HepG2 (cell line): Measurements from ENCODE around the gene MKS1. TPM values are rescaled to one million over a fixed set of nuclear protein-coding genes. Genes with fewer than 3 reads are reported as not detected.

Experiments
- ATAC-seq: fragments of 200-7000 bp; cut with Tn5 transposase; 3 replicates; pipeline ENCODE4 v1.9.1; 2020; ENCODE audit warnings: mild to moderate bottlenecking, moderate library complexity
- BruUV-seq: library from RNA; stranded (reverse); fragments of 400-500 nt; replicated peaks from 2 replicates; lab custom pipeline; 2021; lab: Mats Ljungman, UMichigan
- CTCF ChIA-PET: fragments of 300-600 bp; formaldehyde crosslinking; extraction: SDS; loops from one replicate; lab custom pipeline; 2021; ENCODE audit warnings: low total read pairs, inconsistent platforms, low intra/inter-chr PET ratio; lab: Yijun Ruan, JAX
- POLR2A ChIA-PET: fragments of 350-600 bp; sonication (Branson Sonifier 250); formaldehyde crosslinking; loops from one replicate; lab custom pipeline; 2020; ENCODE audit warnings: antibody characterized with exemption, inconsistent platforms; lab: Yijun Ruan, JAX
- DNase-seq: peaks from one replicate; pipeline ENCODE4 v3.0.0-alpha.2; 2015; ENCODE audit warnings: low spot score
- FAIRE-seq: peaks from 3 replicates; lab custom pipeline; 2011; peaks lifted over from hg19 to GRCh38; lab: Jason Lieb, UNC
- H2AFZ ChIP-seq: one replicate; pipeline ENCODE4 v1.6.1; 2011; ENCODE audit warnings: low read length, inconsistent platforms
- H3K27ac ChIP-seq: fragments of 300-600 bp; 3 replicates; pipeline ENCODE4 v1.8.0; 2011; ENCODE audit warnings: mixed run types, mild to moderate bottlenecking, mixed read lengths, low read length, inconsistent platforms; ENCODE audit not compliant: insufficient read depth; ENCODE audit errors: extremely low read length
- H3K27me3 ChIP-seq, 2 experiments: fragments of 200-600 bp in 1 of 2; 2 replicates in 1 of 2; 3 replicates in 1 of 2; pipeline versions ENCODE4 v1.6.0 to v1.8.0; 2011; ENCODE audit warnings: low read length in 2 of 2, mild to moderate bottlenecking in 2 of 2, moderate library complexity in 2 of 2, inconsistent platforms in 1 of 2; ENCODE audit not compliant: insufficient read depth in 2 of 2, control insufficient read depth in 1 of 2
- H3K36me3 ChIP-seq, 2 experiments: fragments of 200-600 bp in 1 of 2; replicated peaks in 1 of 2; 2 replicates in 1 of 2; 3 replicates in 1 of 2; pipeline versions ENCODE4 v1.5.1 to v1.8.0; 2011; ENCODE audit warnings: low read length in 2 of 2, inconsistent platforms in 1 of 2; ENCODE audit not compliant: insufficient read depth in 2 of 2, control insufficient read depth in 1 of 2
- H3K4me1 ChIP-seq: 2 replicates; pipeline ENCODE4 v1.5.1; 2012; ENCODE audit warnings: low read length, inconsistent platforms; ENCODE audit not compliant: insufficient read depth
- H3K4me2 ChIP-seq: 2 replicates; pipeline ENCODE4 v1.6.0; 2011; ENCODE audit warnings: low read depth, low read length, inconsistent platforms
- H3K4me3 ChIP-seq, 3 experiments: fragments of 200-600 bp in 1 of 3; sonication (generic), shearing (Covaris generic) in 1 of 3; replicated peaks in 1 of 3; 2 replicates each; pipeline ENCODE4 v1.5.1; 2011 to 2016; ENCODE audit warnings: low read length in 3 of 3, inconsistent platforms in 2 of 3, low read depth in 2 of 3, mild to moderate bottlenecking in 2 of 3, control low read depth in 1 of 3, mixed read lengths in 1 of 3; ENCODE audit not compliant: insufficient read depth in 1 of 3
- H3K79me2 ChIP-seq: one replicate; pipeline ENCODE4 v1.6.1; 2011; ENCODE audit warnings: low read length, inconsistent platforms; ENCODE audit not compliant: insufficient read depth
- H3K9ac ChIP-seq: 2 replicates; pipeline ENCODE4 v1.6.0; 2011; ENCODE audit warnings: mild to moderate bottlenecking, low read depth, low read length, inconsistent platforms; ENCODE audit not compliant: insufficient read depth
- H3K9me3 ChIP-seq: 2 replicates; pipeline ENCODE4 v1.5.1; 2012; ENCODE audit warnings: mild to moderate bottlenecking, low read length
- H4K20me1 ChIP-seq: 2 replicates; pipeline ENCODE4 v1.6.0; 2011; ENCODE audit warnings: inconsistent platforms, mild to moderate bottlenecking, low read length, moderate library complexity; ENCODE audit not compliant: insufficient read depth
- CBX5 ChIP-seq: sonication (generic); formaldehyde crosslinking; IDR thresholded peaks from 2 replicates; pipeline ENCODE4 v1.4.0; 2020; ENCODE audit warnings: missing genetic modification reagents, borderline replicate concordance
- DR1 ChIP-seq: sonication (generic); formaldehyde crosslinking; IDR thresholded peaks from 2 replicates; pipeline ENCODE4 v1.8.0; 2021; ENCODE audit warnings: mild to moderate bottlenecking, missing genetic modification reagents, inconsistent platforms
- HNF4A ChIP-seq: sonication (generic); formaldehyde crosslinking; IDR thresholded peaks from 2 replicates; pipeline ENCODE4 v1.4.0; 2020; ENCODE audit warnings: missing genetic modification reagents
- JUN ChIP-seq: sonication (generic); formaldehyde crosslinking; IDR thresholded peaks from 2 replicates; pipeline ENCODE4 v1.4.0; 2020; ENCODE audit warnings: mild to moderate bottlenecking, missing genetic modification reagents
- KDM4B ChIP-seq: sonication (generic); formaldehyde crosslinking; IDR thresholded peaks from 2 replicates; pipeline ENCODE4 v1.4.0; 2020; ENCODE audit warnings: missing genetic modification reagents
- MIER2 ChIP-seq: IDR thresholded peaks from 2 replicates; pipeline ENCODE4 v1.6.1; 2016; ENCODE audit warnings: missing biosample characterization, missing genetic modification reagents
- PCBP2 ChIP-seq: fragments of 200-400 bp; formaldehyde crosslinking; optimal IDR thresholded peaks from 2 replicates; pipeline ENCODE3; 2018; ENCODE audit warnings: low read length, low read depth; ENCODE audit not compliant: poor library complexity, severe bottlenecking
- POLR2AphosphoS5 ChIP-seq: IDR thresholded peaks from 2 replicates; pipeline ENCODE4 v1.6.1; 2012; ENCODE audit warnings: low read depth, low read length
- RFXAP ChIP-seq: sonication (generic); formaldehyde crosslinking; IDR thresholded peaks from 2 replicates; pipeline ENCODE4 v1.4.0; 2020; ENCODE audit warnings: missing genetic modification reagents, borderline replicate concordance
- SRSF9 ChIP-seq: fragments of 200-400 bp; formaldehyde crosslinking; IDR thresholded peaks from 2 replicates; pipeline ENCODE4 v1.6.1; 2018; ENCODE audit warnings: borderline replicate concordance, mild to moderate bottlenecking, low read depth, low read length; ENCODE audit not compliant: insufficient read depth, poor library complexity, severe bottlenecking
- TOE1 ChIP-seq: sonication (generic); formaldehyde crosslinking; IDR thresholded peaks from 2 replicates; pipeline ENCODE4 v1.4.0; 2020; ENCODE audit warnings: mild to moderate bottlenecking, missing genetic modification reagents
- TSC22D2 ChIP-seq: sonication (generic); formaldehyde crosslinking; IDR thresholded peaks from 2 replicates; pipeline ENCODE4 v1.5.1; 2020; ENCODE audit warnings: missing genetic modification reagents, mild to moderate bottlenecking, borderline replicate concordance
- ZC3H4 ChIP-seq: sonication (generic); formaldehyde crosslinking; IDR thresholded peaks from 2 replicates; pipeline ENCODE4 v1.4.0; 2020; ENCODE audit warnings: missing genetic modification reagents, borderline replicate concordance
- ZKSCAN5 ChIP-seq: sonication (generic); formaldehyde crosslinking; IDR thresholded peaks from 2 replicates; pipeline ENCODE4 v1.5.1; 2020; ENCODE audit warnings: mild to moderate bottlenecking, missing genetic modification reagents
- ZNF264 ChIP-seq: sonication (generic); formaldehyde crosslinking; IDR thresholded peaks from 2 replicates; pipeline ENCODE4 v1.4.0; 2020; ENCODE audit warnings: missing genetic modification reagents
- ZNF432 ChIP-seq: sonication (generic); formaldehyde crosslinking; IDR thresholded peaks from 2 replicates; pipeline ENCODE4 v1.5.0; 2020; ENCODE audit warnings: missing genetic modification reagents, mild to moderate bottlenecking, borderline replicate concordance
- ZNF850 ChIP-seq: sonication (generic); formaldehyde crosslinking; conservative IDR thresholded peaks from 2 replicates; pipeline ENCODE4 v1.9.0; 2021; ENCODE audit warnings: mild to moderate bottlenecking, missing genetic modification reagents
- WGBS: methylation state at CpG from one replicate; pipeline ENCODE4 v1.1.6; 2017; ENCODE audit warnings: low lambda C conversion rate; 5-methylcytosine and 5-hydroxymethylcytosine counted together
- in situ Hi-C: cut with HindIII; loops from 2 replicates; pipeline ENCODE4 v1.10.0; 2017; ENCODE audit warnings: low pct_unique_long_range_greater_than_20kb; ENCODE audit not compliant: extremely low pct_ligation_motif_present
- intact Hi-C: fragments of 100-400 bp; cut with micrococcal nuclease; formaldehyde crosslinking; loops from one replicate; pipeline ENCODE4 v1.10.0; 2022; ENCODE audit not compliant: unreplicated experiment
- polyA plus RNA-seq, 8 experiments: library from polyadenylated mRNA; depleted of rRNA in 3 of 8; stranded (reverse) in 7 of 8; unstranded in 1 of 8; fragments of >200 nt; fragmentation: Illumina TruSeq in 4 of 8; extraction: Trizol in 4 of 8; gene quantifications; 2 replicates each; pipeline versions ENCODE4 v1.2.1 to v1.2.3, GENCODE V29; 2011 to 2016; ENCODE audit warnings: low read depth in 4 of 8, missing spikeins in 1 of 8, mixed read lengths in 1 of 8; ENCODE audit not compliant: insufficient read depth in 1 of 8
- total RNA-seq, 5 experiments: library from RNA; depleted of rRNA; stranded (reverse); fragments of >200 nt; fragmentation: Illumina TruSeq; extraction: Trizol; gene quantifications; 2 replicates each; pipeline ENCODE4 v1.2.3, GENCODE V29; 2016; ENCODE audit warnings: low read depth in 1 of 5
- TF ChIP-seq, protein P1 (sequence below): sonication (generic); formaldehyde crosslinking; IDR thresholded peaks from 2 replicates; pipeline ENCODE4 v1.9.0; 2021; ENCODE audit warnings: missing genetic modification reagents, mild to moderate bottlenecking, borderline replicate concordance

The MKS1 gene
- total and polyA plus RNA-seq, 2 of the 13 experiments (the other 11 are each of a cell fraction or from before 2014, with no cell fraction given), result 16.1 to 26.3 TPM

- no peak overlapping the region for H2AFZ ChIP-seq
- FAIRE-seq, result no peak
- POLR2A ChIA-PET, result no interaction called here
- TF ChIP-seq TSC22D2 (CRISPR knock-in tag) (no peak), ZKSCAN5 (CRISPR knock-in tag) (no peak), ZNF850 (no peak), HNF4A (CRISPR knock-in tag) (no peak), POLR2AphosphoS5 (no peak), DR1 (CRISPR knock-in tag) (no peak), TOE1 (no peak), PCBP2 (no peak), CBX5 (CRISPR knock-in tag) (no peak), ZC3H4 (CRISPR knock-in tag) (no peak), MIER2 (CRISPR knock-in tag) (no peak), RFXAP (no peak), ZNF264 (CRISPR knock-in tag) (no peak), SRSF9 (no peak), KDM4B (CRISPR knock-in tag) (no peak), ZNF432 (CRISPR knock-in tag) (no peak), JUN (CRISPR knock-in tag) (no peak)
- TF ChIP-seq, protein P1, sequence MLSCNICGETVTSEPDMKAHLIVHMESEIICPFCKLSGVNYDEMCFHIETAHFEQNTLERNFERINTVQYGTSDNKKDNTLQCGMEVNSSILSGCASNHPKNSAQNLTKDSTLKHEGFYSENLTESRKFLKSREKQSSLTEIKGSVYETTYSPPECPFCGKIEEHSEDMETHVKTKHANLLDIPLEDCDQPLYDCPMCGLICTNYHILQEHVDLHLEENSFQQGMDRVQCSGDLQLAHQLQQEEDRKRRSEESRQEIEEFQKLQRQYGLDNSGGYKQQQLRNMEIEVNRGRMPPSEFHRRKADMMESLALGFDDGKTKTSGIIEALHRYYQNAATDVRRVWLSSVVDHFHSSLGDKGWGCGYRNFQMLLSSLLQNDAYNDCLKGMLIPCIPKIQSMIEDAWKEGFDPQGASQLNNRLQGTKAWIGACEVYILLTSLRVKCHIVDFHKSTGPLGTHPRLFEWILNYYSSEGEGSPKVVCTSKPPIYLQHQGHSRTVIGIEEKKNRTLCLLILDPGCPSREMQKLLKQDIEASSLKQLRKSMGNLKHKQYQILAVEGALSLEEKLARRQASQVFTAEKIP (CRISPR knock-in tag), result no peak
- BruUV-seq, result no TSS peak
- H3K4me2 ChIP-seq, result no peak overlapping the region
- no peaks in the 10 kb centered on the region for H3K9me3 ChIP-seq
- no peaks in the 10 kb centered on the region for H3K36me3 ChIP-seq
- intact Hi-C loops, result no loop called here
- CTCF ChIA-PET, result no interaction called here
- ATAC-seq, result no peak
- in situ Hi-C loops, result no loop called here
- H3K27ac ChIP-seq, result no peak overlapping the region
- no peak overlapping the region for H3K4me3 ChIP-seq
- 29% methylated on average over 18 of the region's 22 CpGs for WGBS
- no peak overlapping the region for H3K9ac ChIP-seq
- no peaks in the 10 kb centered on the region for H3K79me2 ChIP-seq
- DNase-seq, result no peak
- H3K27me3 ChIP-seq, result peaks cover 3 to 54% of the 10 kb centered on the region in 2 experiments; a peak in 4 of 5 replicates
- no peaks in the 10 kb centered on the region for H4K20me1 ChIP-seq
- H3K4me1 ChIP-seq, result no peaks in the 10 kb centered on the region
These were observed 48.6 kb upstream of the MKS1 start for GRCh38 chr17:58267347-58268324.
